HEK293T (cell line): ENCODE results near the gene SNED1.

Experiments used
- FOXM1 ChIP-seq: fragments of 450-650 bp; IDR thresholded peaks from 2 replicates; pipeline ENCODE4 v1.6.1; 2017; ENCODE audit warnings: mild to moderate bottlenecking, borderline replicate concordance
- HDGF ChIP-seq: fragments of 450-650 bp; IDR thresholded peaks from 2 replicates; pipeline ENCODE4 v1.6.1; 2017; ENCODE audit warnings: antibody characterized with exemption, borderline replicate concordance
- SUZ12 ChIP-seq: fragments of 450-650 bp; IDR thresholded peaks from 2 replicates; pipeline ENCODE4 v1.6.1; 2016; ENCODE audit warnings: mild to moderate bottlenecking
- ZNF384 ChIP-seq: fragments of 450-650 bp; IDR thresholded peaks from 2 replicates; pipeline ENCODE4 v1.6.1; 2016

DNA sequence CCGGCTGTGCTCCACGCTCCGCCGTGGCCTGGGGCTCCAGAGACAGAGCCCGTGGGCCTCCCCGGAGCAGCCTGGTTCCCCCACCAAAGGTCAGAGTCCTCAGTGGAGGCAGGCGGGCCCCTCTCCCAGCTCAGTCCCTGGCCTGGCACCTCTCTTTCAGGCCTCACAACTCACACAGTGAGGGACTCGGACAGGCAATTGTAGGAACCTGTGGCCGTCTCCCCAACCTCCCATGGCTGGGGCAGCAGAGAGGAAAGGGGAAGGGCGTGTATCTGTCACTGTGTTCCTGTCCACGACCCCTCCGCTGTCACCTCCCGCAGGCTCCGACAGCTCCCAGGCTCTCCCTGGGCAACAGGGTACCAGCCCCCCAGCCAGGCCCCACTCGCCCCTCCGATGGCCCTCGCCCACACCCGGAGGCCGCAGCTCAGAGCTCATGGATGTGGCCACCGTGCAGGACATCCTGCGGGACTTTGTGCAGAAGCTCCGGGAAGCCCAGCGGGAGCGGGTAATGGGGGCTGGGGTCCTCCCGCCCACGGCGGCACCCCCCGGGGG is 32.4 kb upstream of the SNED1 start:
- TF ChIP-seq HDGF (no peak), ZNF384 (no peak), SUZ12 (no peak), FOXM1 (no peak)
